Measurements from ENCODE around the gene TRIM3.

TRIM3 gene

DNA sequence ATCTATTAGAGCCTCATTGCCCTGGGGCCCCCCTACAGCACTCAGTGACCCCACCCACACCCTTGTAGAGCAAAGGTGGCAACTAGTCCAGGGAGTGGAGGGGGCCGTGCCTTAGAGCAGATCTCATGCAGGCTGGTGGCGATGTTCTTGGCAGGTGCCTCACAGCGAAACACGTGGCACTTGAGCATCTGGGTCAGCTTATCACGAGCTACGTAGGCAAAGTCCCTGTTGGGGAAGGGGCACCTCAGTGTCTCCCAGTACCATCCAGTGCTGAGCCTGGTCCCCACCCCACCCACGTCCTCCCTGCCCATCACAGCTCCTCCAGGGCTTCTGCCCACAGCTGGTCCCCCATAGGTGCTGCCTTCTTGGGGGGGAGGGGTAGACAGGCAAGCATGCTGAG is 72.3 kb downstream of the TRIM3 start:
- no peak for DNase-seq (ENCODE audit: low spot score)

DNA sequence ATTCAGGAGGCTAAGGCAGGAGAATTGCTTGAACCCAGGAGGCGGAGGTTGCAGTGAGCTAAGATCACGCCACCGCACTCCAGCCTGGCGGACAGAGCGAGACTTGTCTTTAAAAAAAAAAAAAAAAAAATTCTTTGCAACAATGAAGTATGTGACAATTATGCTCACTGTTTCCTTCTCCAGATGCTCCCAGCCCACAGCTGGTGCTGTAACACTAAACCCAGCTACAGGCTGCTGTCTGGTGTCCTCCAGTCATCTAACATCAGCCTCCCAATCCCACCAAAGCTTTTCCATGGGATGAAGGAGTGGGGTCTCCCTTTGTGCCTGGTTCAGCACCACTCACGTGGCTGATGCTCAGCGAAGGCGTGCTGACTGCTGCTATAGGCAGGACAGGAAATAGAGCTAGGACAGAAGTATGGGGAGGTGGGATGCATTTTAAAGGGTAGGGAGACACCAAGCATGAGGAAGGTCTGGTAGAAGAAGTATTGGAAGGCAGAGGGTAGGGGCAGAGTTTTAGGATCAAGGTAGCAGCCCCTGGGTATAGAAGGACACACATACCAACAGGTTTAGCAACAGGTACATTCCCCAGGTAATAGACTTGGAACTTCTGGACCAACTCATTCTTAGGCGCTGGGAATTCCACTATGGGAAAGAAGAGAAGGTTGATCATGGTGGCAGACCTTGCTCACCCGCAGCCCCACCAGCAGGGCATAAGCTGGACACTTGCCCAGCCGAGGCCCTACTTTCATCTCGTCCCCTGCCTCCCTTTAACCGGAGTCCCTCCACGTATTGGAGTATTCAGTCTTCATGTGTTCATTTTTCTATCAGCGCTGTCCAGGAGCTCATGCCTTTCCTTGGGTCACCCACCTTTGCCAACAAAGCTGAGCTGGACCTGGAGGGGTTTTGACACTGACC is 73.1 kb downstream of the TRIM3 start:
- DNase-seq (ENCODE audit: low spot score) = no peak

Data from LoVo (cell line).